HK-2 (cell line): ENCODE results near the gene KIAA2012.

ENCODE experiments used
- DNase-seq: peaks from one replicate; pipeline ENCODE4 v3.0.0-alpha.2; 2018; ENCODE audit not compliant: unreplicated experiment

Gene KIAA2012

GRCh38 chr2:202088777-202089176, 15.7 kb downstream of the KIAA2012 start:
- DNase-seq: no peak

GRCh38 chr2:202090530-202090929, 17.5 kb downstream of the KIAA2012 start:
- DNase-seq: no peak

DNA sequence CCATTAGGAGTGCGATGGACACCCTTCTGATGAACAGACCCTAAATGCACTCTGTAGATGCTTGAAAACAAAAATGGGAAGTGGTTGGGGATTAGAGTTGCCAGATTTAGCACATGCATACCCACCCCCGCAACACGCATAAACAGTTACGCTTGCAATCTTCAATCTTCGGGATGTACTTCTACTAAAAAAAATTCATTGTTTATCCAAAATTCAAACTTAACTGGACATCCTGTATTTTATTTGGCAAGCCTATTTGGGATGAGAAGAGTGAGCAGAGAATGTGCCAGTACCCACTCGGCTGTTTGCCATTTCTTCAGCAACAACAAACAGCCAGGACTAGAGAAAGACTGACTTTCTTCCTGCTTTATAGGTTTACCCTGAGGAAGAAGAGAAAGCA, 18.4 kb downstream of the KIAA2012 start:
- no peak for DNase-seq

DNA sequence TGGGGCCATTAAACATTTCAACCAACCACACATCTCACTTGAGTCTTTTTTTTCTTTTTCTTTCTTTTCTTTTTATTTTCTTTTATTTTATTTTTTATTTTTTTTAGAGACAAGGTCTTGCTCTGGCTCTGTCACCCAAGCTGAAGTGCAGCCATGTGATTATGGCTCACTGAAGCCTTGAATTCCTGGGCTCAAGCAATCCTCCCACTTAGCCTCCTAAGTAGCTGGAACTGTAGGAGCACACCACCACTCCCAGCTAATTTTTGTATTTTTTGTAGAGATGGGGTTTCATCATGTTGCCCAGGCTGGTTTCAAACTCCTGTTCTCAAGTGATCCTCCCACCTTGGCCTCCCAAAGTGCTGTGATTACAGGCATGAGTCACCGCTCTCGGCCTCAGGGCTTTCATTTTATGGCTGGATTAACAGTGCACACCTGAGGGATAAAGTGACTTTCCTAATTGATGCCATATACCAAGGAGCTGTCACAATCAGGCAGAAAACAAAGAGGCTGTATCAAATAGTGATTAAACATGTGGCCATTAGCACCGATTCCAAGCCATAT, 21.5 kb downstream of the KIAA2012 start:
- DNase-seq: no peak

- DNase-seq: no peak
Observed at GRCh38 chr2:202095235-202095634, 22.2 kb downstream of the KIAA2012 start.

GRCh38 chr2:202096736-202097135, 23.7 kb downstream of the KIAA2012 start:
- DNase-seq: no peak

GRCh38 chr2:202098291-202098690, 25.2 kb downstream of the KIAA2012 start:
- DNase-seq: no peak

DNA sequence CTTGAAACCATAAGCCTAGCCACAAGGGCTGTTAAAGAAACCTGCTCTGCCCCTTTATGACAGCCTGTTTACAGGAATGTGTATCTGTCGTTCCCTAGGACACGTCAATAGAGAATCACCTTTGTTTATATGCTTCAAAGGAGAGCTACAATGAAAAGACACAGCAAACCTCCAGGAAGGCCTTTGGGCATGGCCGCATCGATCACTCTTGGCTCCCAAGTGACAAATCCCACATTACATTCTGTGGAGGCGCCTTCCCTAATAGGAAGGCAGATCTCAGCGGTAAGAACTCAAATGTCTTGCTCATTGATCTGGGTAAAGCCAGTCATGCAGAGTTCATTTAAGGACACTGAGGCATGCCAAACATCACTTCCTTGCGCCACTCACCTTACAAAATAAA, 26.5 kb downstream of the KIAA2012 start:
- no peak for DNase-seq

DNA sequence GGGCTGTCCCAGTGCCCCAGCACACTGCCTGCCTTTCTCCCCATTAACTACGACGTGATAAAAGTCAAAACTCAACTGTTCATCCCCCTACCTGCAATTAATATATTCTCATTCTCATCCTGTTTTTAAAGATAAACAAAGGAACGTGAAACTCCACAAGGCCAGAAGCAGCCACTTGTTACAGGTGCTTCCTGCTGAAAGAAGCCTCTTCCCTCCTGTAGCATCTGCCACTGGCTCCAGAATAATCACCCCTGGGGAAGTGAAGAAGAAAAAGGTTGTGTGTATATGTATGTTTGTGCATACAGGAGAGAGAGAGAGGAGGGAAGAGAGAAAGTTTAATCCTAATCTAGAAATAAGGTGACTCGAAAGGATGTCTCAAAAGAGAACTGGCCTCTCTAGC, 27.1 kb downstream of the KIAA2012 start:
- DNase-seq: no peak

DNA sequence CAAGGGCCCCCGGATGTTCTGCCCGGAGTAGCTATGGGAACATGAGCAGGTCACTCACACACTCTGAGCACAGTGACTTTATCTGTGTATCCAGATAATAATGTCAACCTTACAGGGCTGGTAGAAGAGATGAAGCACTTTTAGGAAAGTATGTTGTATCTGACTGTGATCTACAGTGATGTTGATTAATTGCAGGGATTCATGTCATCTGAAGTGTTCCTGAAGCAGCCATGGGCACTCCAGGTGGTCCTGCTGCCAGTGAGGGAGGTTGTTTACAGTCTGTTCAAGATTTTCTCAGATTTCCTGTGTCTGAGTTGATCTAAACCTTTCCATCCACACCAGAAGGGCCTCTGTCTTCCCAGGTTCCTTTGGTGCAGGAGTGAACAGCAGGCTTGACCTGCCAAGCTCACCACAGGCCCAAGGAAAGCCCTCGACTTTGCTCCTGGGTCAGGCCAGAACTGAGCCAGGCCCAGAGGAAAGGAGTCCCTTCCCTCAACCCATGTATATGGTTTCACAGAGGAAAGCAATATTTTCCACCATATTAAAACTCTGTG, 28.0 kb downstream of the KIAA2012 start:
- DNase-seq: no peak

- no peak for DNase-seq
Observed at GRCh38 chr2:202102425-202103000, 29.5 kb downstream of the KIAA2012 start.

DNA sequence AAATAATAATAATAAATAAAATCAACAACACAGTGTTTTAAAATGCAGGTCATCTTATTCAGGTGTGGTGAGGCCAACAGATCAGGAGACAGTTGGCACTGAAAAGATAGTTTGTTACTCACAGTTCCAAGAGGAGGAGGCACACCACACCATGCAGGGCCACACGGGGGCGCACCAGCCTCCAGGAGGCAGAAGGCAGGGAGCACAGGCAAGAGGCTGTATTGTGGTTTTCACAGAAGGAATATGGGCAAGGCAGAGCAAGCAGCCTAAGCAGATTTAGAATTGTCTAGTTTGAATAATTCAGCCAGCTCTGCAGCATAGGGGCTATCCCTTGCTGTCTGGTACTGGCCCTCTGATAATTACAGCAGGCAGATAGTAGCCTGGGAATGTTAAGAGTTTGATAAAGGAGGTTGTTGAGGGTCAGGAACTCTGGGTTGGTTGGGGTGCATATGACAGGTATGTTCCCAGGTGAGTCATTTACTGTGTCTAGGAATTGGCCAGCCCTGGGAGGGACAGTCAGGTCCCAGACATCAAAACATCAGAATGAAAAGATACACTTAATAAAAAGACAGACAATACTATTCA, 31.3 kb downstream of the KIAA2012 start:
- peak; percentile 44 for DNase-seq

- DNase-seq: no peak
Observed at GRCh38 chr2:202105025-202105424, 32.0 kb downstream of the KIAA2012 start.

DNA sequence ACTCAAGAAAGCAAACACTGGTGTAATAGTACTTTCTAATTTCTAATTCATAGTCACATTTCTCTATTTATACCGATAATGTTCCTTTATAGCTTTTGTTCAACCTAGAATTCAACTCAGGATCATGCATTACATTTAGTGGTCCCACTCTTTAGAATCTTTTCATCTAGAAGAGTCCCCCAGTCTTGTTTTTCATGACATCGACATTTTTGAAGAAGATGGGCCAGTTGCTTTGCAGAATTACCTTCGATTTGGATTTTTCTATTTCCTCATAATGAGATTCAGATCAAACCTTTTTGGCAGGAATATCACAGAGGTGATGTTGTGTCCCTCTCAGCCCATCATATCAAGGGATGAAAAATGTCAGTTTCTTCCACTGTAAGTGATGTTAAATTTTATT, 35.3 kb downstream of the KIAA2012 start:
- no peak for DNase-seq

GRCh38 chr2:202109139-202109736, 36.2 kb downstream of the KIAA2012 start:
- DNase-seq: no peak

- DNase-seq: no peak
Observed at GRCh38 chr2:202109737-202110184, 36.7 kb downstream of the KIAA2012 start.

DNA sequence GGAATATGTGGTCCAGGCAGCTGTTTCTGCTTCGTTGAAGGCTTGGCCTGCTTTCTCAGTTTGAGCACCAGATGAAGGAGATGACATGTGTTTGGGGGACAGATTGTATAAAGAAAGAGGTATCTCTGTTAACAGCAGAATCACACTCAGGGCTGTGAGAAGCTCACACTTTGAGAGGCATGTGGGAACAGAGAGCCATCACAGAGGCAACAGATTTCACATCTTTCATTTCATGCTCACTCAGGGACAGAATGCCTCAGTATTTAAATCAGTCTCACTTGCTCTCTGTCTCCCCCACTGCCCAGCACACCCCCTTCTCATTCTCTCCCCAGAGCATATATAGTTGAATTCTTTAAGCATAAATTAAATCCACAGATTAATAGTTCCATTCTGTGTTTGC, 37.4 kb downstream of the KIAA2012 start:
- DNase-seq: no peak

GRCh38 chr2:202112041-202112440, 39.0 kb downstream of the KIAA2012 start:
- DNase-seq: no peak

GRCh38 chr2:202113571-202114142, 40.6 kb downstream of the KIAA2012 start:
- DNase-seq: no peak

DNA sequence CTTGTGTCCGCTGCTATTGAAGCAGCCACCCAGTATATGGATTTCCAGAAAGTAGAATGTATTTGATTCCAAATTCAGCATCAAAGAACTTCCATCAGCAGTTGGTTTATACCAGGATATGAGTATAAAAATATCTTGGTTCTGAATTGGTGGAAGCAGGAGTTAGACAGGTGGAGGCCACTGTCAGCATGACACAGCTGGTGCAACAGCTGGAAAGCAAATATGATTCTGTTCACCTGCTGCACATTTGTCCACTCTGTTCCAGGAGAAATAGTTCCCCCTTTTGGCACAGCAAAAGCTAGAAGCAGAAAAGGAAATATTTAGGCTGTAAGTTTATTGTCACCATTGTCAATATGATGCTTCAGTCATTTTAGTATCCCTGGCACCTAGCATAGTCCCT, 41.2 kb downstream of the KIAA2012 start:
- no peak for DNase-seq

GRCh38 chr2:202114795-202115194, 41.7 kb downstream of the KIAA2012 start:
- no peak for DNase-seq

DNA sequence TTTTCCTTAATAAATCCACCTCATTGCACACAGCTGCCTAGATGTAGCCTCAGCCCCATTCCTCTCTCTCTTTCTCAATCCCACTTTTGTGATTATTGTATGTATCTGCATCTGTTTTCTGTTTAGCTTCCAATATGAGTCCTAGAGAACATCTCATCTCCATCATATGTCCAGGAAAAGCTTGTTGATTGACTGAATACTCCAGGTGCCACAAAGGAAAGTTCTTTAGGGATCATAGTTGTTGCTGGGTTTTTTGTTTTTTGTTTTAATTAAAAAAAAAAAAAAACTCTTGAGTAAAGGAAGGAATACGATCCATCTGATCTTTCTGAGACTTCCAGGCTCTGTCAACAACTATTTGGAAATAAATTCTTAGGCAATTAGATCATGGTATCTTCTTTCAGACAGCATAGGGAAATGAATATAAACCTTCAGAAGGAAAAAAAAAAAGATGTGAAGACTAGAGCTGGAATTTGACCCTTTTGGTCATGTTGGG, 42.5 kb downstream of the KIAA2012 start:
- no peak for DNase-seq
